ENCODE measurements around the gene UBE2E1. TPM values are rescaled to one million over a fixed set of nuclear protein-coding genes. Genes with fewer than 3 reads are reported as not detected.

UBE2E1 gene
- total and polyA plus RNA-seq, 2 donors (not counting 1 experiment from before 2014, with no cell fraction given): 46.7 to 63.7 TPM

GRCh38 chr3:23767546-23767945 is 38.2 kb upstream of the UBE2E1 start:
- ChIA-PET POLR2A (no interaction called here), CTCF (no interaction called here)
- Histone ChIP-seq H2AFZ (ENCODE audit: insufficient read depth, low read depth, low read length, poor library complexity, severe bottlenecking) (no peak overlapping the region), H3K36me3 (replicated peaks in 1 of 2; ENCODE audit: control extremely low read depth in 1 of 2, control insufficient read depth in 1 of 2, extremely low read depth in 1 of 2, insufficient read depth in 2 of 2, low read length in 1 of 2) (no peaks in the 10 kb centered on the region), H3K27ac (ENCODE audit: low read length in 2 of 2) (no peak overlapping the region), H3K27me3 (replicated peaks in 1 of 4; ENCODE audit: control extremely low read depth in 1 of 4, control insufficient read depth in 3 of 4, insufficient read depth in 4 of 4, low read length in 3 of 4) (no peaks in the 10 kb centered on the region), H3K79me2 (ENCODE audit: control insufficient read depth, insufficient read depth, low read length) (no peaks in the 10 kb centered on the region), H3K9ac (ENCODE audit: low read length) (no peak overlapping the region), H3K4me1 (ENCODE audit: control insufficient read depth in 2 of 2, insufficient read depth in 2 of 2, low read length in 2 of 2) (peaks cover 8 to 10% of the 10 kb centered on the region in 2 donors), H4K20me1 (ENCODE audit: control insufficient read depth, insufficient read depth, low read length, poor library complexity, severe bottlenecking) (no peaks in the 10 kb centered on the region), H3K4me2 (replicated peaks; ENCODE audit: low read depth, low read length, poor library complexity, severe bottlenecking) (no peak overlapping the region), H3K4me3 (ENCODE audit: control extremely low read depth in 1 of 5, extremely low read depth in 1 of 5, insufficient read depth in 1 of 5, low read depth in 2 of 5, low read length in 4 of 5) (no peak overlapping the region), H3K9me3 (ENCODE audit: control extremely low read depth in 1 of 3, control insufficient read depth in 2 of 3, insufficient read depth in 1 of 3, low read length in 2 of 3) (no peaks in the 10 kb centered on the region)
- Mint-ChIP-seq H3K9me3 (ENCODE audit: insufficient read depth) (no peaks in the 10 kb centered on the region), H3K4me1 (peaks cover 9% of the 10 kb centered on the region), H3K27ac (no peak overlapping the region), H3K4me3 (no peak overlapping the region), H3K27me3 (no peaks in the 10 kb centered on the region)
- intact Hi-C loops (cut with micrococcal nuclease): no loop called here
- ATAC-seq (ENCODE audit: low read depth) (no peak), DNase-seq (no peak)
- WGBS (ENCODE audit: insufficient coverage): 100% methylated on average over 1 of the region's 2 CpGs
- TF ChIP-seq EZH2 (IDR thresholded peaks at IDR 0.05; ENCODE audit: borderline replicate concordance, insufficient read depth, low read depth, low read length, poor library complexity, severe bottlenecking) (no peak), CTCF (IDR thresholded peaks at IDR 0.05) (no peak)

GRCh38 chr3:23775254-23775909 is 30.4 kb upstream of the UBE2E1 start:
- Mint-ChIP-seq H3K4me1 (peaks cover 11% of the 10 kb centered on the region), H3K4me3 (no peak overlapping the region), H3K27ac (no peak overlapping the region), H3K27me3 (no peaks in the 10 kb centered on the region), H3K9me3 (ENCODE audit: insufficient read depth) (peaks cover 3% of the 10 kb centered on the region)
- no peak overlapping the region for H3K27ac ChIP-seq (ENCODE audit: low read length in 2 of 2)
- no peaks in the 10 kb centered on the region for H4K20me1 ChIP-seq (ENCODE audit: control insufficient read depth, insufficient read depth, low read length, poor library complexity, severe bottlenecking)
- CTCF ChIA-PET: no interaction called here
- no peaks in the 10 kb centered on the region for H3K36me3 ChIP-seq (replicated peaks in 1 of 2; ENCODE audit: control extremely low read depth in 1 of 2, control insufficient read depth in 1 of 2, extremely low read depth in 1 of 2, insufficient read depth in 2 of 2, low read length in 1 of 2)
- ATAC-seq (ENCODE audit: low read depth) (no peak), DNase-seq (no peak)
- TF ChIP-seq EZH2 (IDR thresholded peaks at IDR 0.05; ENCODE audit: borderline replicate concordance, insufficient read depth, low read depth, low read length, poor library complexity, severe bottlenecking) (no peak), CTCF (IDR thresholded peaks at IDR 0.05) (no peak)
- H3K4me2 ChIP-seq (replicated peaks; ENCODE audit: low read depth, low read length, poor library complexity, severe bottlenecking): no peak overlapping the region
- no peaks in the 10 kb centered on the region for H3K27me3 ChIP-seq (replicated peaks in 1 of 4; ENCODE audit: control extremely low read depth in 1 of 4, control insufficient read depth in 3 of 4, insufficient read depth in 4 of 4, low read length in 3 of 4)
- 93% methylated on average over 3 of the region's 13 CpGs for WGBS (ENCODE audit: insufficient coverage)
- H3K4me1 ChIP-seq (ENCODE audit: control insufficient read depth in 2 of 2, insufficient read depth in 2 of 2, low read length in 2 of 2): peaks cover 10 to 12% of the 10 kb centered on the region in 2 donors
- peaks cover 0 to 13% (median 2%) of the 10 kb centered on the region in 3 donors for H3K9me3 ChIP-seq (ENCODE audit: control extremely low read depth in 1 of 3, control insufficient read depth in 2 of 3, insufficient read depth in 1 of 3, low read length in 2 of 3)
- no peak overlapping the region for H2AFZ ChIP-seq (ENCODE audit: insufficient read depth, low read depth, low read length, poor library complexity, severe bottlenecking)
- H3K9ac ChIP-seq (ENCODE audit: low read length): no peak overlapping the region
- no peak overlapping the region for H3K4me3 ChIP-seq (ENCODE audit: control extremely low read depth in 1 of 5, extremely low read depth in 1 of 5, insufficient read depth in 1 of 5, low read depth in 2 of 5, low read length in 4 of 5)
- intact Hi-C loops (cut with micrococcal nuclease): no loop called here
- no peaks in the 10 kb centered on the region for H3K79me2 ChIP-seq (ENCODE audit: control insufficient read depth, insufficient read depth, low read length)
- POLR2A ChIA-PET: no interaction called here

Measured in B cell (primary cell).